ENCODE results near the gene ZC3H7B.
"Not testable (repeated sequence)": the region's sequence is repeated elsewhere in the genome, so short reads cannot be mapped to it uniquely, and the experiment has no call there.

ZC3H7B gene

DNA sequence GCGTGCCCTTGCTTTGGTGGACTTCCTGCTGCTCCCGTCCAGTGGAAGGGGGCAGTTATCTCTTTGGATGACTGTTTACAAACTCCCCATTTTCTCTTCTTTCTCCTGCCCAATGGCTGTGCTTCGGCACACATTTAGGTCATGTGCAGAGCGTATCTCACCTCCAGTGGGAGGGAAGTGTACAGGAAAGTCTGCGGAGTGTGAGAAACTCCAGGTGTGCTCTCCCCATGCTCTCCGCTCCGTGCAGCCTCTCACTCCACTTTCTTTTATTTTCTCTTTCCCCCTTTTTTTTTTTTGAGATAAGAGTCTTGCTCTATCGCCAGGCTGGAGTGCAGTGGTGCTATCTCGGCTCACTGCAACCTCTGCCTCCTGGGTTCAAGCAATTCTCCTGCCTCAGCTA is 68.5 kb downstream of the ZC3H7B start:
- no peak for DNase-seq (ENCODE audit: insufficient read length, low spot score)
- no peak for FAIRE-seq

DNA sequence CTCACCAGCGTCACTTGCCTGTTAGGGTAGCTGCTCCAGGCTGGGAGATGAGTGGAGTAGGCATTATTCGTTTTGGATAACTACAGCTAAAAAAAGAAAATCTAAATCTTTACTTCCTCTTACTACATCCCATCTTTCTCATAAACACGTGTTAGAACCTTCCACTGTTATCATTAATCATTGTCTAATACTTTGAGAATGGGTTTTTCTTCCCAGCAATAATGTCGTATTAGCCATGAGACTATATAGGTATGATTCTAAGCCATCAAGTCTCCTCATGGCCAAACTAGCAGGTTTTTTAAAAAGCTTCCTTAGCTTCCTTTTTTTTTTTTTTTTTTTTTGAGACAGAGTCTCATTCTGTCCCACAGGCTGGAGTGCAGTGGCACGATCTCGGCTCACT is 76.5 kb downstream of the ZC3H7B start:
- DNase-seq (ENCODE audit: insufficient read length, low spot score) = no peak
- no peak for FAIRE-seq

DNA sequence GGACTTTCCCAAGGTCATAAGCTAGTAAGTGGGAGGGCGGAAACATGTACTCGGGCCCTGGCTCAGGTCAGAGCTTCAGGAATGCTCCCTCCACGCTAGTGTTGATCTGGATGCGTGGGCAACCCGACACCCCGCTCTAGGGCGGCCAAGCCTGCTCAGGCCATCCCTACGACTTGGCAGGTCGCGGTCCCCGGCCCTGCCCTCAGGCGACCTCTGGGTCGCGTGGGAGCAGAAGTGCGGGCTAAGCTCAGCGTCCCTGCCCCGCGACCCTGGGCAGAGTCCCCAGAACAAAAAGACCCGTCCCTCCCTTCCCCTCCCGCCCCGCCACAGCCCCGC is 79.6 kb downstream of the ZC3H7B start:
- DNase-seq (ENCODE audit: insufficient read length, low spot score) (no peak), FAIRE-seq (peak; percentile 37)

DNA sequence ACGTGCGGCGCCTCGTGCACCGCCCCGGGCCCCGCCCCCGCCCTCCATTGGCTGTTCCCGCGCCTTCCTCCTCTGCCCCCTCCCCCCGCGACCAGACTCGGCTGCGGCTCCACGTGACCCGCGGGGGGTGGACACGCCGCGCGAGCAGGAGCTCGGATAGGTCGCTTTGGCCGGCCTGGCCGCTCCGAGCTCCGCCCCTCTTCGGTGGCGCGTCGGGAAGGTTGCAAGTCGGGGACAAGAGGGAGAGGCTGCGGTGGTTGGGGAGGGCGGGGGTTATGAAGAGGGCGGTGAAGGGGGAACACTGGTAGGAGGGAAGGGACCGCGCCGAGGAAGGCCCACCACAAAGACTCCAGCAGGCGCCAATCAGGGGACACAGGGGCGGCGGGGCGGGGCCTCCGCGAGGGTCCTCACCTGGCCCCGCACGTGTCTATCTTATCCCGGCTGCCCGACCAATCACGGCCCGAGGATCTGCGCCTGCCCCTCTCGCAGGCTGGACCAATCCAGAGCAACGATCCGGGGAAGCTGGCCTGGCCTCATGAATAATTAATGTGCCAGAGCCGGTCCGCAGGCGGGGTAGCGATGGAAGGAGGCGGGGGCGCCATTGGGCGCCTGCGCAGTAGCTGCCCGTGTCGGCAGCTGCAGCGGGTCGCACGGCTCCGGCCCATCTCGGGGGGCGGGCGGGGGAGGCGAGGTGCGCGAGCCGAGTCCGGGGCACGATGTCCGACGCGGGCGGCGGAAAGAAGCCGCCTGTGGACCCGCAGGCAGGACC is 80.2 kb downstream of the ZC3H7B start, which contains the start of gene TEF:
TEF (plus strand) TSS at position 614 of the 769 bp plus-strand sequence; CDS start at position 717, 103 bp downstream.
- DNase-seq (ENCODE audit: insufficient read length, low spot score) (peak; percentile 97), FAIRE-seq (peak; percentile 99)

DNA sequence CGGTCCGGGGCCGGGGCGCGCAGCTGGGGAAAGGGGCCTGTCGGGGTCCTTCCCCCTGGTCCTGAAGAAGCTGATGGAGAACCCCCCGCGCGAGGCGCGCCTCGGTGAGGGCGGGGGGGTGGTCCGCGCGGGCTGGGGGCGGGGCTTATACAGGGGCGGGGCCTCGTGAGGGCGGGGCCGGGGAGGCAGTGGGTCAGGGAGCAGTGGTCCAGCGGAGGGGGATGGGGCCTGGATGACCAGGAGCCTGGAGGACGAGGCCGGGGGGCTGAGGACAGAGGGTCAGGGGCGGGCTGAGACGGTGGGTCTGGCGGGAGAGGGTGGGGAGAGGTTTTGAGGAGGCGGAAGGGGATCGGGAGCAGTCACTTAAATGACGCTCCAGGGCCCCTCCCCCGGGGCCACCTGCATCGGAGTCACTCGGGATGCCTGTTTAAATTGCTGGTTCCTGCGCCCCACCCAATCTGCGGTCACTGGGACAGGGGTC is 80.8 kb downstream of the ZC3H7B start:
- DNase-seq (ENCODE audit: insufficient read length, low spot score) = peak; percentile 74
- FAIRE-seq = peak; percentile 56

DNA sequence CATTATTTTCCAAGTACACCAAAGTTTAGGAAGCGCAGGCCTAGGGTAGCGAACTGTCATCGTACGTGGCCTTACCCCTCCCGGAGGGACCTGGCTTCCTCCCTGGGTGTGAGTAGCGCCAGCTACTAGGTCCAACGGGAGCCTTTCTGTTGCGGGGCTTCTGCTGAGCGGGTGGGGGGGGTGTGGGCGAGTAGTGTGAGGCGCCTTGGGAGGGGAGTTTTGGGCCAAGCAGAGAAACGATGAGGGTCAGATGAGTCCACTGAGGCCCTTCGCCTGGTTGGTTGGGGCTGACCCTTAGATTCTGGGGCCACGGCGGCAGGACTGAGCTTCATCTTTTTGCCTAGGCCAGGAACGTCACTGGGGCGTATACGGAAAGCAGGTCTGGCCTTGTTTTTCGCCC is 81.3 kb downstream of the ZC3H7B start:
- DNase-seq (ENCODE audit: insufficient read length, low spot score) = no peak
- FAIRE-seq = no peak

DNA sequence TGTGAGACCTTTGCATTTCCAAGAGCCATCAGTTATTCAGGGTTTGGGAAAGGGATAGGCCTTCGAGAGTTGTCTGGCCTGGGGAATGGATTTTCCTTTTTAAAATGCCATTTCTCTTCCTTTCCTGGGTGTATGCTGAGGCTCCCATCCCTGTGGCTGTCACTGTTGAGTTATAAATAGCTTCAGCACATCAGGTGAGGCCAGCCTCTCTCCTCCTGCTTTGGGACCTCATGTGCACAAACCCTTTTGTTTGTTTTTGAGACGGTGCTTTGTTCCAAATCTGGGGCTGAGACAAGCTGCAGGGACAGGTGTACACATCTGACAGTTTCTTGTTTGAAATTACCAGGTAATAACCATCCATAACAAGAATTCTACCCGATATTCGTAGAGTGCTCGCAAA is 81.8 kb downstream of the ZC3H7B start:
- peak; percentile 48 for FAIRE-seq
- DNase-seq (ENCODE audit: insufficient read length, low spot score) = no peak

DNA sequence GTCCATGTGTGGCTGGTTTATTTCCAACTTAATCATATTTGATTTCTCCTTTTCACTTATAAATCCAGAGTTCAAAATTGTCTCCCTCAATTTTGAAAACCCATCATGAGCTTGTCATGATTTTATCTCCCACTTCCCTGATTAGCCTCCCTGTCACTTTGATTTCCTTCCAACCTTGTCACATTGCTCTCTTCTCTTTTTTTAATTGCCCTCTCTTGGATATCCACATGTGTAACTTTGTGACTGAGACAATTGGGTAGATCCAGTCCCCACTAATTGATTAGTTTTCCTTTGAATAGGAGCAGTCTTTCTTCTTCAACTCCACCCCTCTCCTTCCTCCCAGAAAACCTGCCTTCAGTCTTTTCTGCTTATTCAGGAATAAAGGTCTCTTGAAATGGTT is 82.8 kb downstream of the ZC3H7B start:
- no peak for DNase-seq (ENCODE audit: insufficient read length, low spot score)
- no peak for FAIRE-seq

DNA sequence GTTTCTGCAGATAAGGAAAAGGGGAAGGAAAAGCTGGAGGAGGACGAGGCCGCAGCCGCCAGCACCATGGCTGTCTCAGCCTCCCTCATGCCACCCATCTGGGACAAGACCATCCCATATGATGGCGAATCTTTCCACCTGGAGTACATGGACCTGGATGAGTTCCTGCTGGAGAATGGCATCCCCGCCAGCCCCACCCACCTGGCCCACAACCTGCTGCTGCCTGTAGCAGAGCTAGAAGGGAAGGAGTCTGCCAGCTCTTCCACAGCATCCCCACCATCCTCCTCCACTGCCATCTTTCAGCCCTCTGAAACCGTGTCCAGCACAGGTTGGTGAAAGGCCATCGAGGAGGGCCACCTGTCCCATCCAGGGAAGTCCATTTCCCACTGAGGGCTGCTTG is 86.0 kb downstream of the ZC3H7B start:
- FAIRE-seq = no peak
- DNase-seq (ENCODE audit: insufficient read length, low spot score) = no peak

DNA sequence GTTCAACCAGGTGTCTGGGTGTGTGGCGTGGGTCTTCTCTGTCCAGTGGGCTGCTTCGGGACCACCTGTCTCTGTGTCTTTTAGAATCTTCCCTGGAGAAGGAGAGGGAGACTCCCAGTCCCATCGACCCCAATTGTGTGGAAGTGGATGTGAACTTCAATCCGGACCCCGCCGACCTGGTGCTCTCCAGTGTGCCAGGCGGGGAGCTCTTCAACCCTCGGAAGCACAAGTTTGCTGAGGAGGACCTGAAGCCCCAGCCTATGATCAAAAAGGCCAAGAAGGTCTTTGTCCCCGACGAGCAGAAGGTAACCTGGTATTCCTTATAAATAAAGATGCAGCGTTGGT is 92.7 kb downstream of the ZC3H7B start:
- DNase-seq (ENCODE audit: insufficient read length, low spot score) (no peak), FAIRE-seq (no peak)

DNA sequence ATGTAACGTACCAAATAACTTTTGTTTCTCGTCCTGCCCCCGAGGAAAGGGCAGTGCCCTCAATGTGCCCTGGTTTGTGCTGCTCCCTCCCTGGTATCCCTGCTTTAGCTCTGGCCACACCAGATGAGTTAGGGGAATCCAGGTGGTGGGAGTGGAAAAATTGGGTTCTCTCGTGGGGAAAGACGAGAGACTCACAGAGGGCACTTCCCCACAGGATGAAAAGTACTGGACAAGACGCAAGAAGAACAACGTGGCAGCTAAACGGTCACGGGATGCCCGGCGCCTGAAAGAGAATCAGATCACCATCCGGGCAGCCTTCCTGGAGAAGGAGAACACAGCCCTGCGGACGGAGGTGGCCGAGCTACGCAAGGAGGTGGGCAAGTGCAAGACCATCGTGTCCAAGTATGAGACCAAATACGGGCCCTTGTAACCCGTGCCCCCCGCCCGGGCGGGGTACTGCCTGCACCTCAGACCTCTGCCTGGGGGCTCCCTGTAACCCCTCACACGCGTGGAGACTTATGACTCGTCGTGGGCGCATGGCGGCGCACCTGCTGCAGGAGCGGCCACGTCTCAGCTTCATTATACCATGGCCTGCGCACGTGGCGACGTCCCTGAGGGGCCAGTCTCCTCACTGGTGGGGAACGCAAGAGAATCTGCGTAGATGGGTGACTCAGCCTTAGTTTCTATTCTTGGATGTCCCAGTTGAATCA is 94.4 kb downstream of the ZC3H7B start:
- FAIRE-seq (no peak), DNase-seq (ENCODE audit: insufficient read length, low spot score) (no peak)

DNA sequence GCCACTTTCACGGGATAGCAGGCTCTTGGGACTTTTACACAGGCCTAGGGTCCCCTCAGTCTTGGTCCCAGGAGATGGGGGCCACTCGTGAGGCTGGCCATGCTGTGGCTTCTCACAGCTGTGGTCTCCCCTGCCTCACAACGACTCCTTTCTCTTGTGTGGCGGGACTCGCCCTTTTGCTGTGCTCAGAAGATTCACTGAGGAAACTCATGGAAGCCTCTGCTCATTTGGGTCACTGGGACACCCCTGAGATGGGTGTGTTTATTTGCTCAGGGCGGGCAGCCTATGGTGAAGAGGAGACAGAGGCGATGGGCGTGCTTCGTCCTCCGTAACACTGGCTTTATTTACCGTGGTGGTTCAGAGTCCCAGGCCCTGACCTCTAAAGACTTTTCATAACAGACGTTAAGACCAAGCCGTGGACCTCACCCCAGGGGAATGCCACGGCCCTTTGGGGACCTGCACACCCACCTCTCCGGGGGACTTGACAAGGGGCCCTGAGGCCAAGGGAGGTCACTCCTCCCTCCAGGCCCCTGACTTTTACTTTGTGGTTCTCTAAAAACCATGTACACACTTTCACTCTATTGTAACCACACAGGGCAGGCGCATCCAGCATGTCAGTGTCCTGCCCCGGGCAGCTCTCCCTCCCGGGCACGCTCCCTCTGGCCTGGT is 96.0 kb downstream of the ZC3H7B start:
- DNase-seq (ENCODE audit: insufficient read length, low spot score) (no peak), FAIRE-seq (no peak)

DNA sequence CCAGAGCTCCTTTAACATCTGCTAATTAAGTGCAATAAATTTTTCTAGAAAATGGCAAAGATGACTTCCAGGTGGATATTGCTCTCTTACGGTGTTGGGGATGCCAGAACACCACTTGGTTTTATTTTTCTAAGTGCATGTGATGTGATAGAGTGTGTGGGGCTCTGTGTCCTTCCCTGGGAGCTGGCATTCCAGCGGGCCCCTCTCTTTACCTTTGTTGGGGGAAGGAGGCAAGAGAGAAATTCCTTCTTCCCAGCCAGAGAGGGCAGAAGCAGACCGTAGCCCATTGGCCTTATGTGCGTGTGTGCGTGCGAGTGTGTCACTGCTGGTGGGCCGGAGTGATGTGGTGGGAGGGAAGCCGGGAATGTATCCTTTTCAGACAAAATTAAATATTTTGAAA is 97.6 kb downstream of the ZC3H7B start:
- DNase-seq (ENCODE audit: insufficient read length, low spot score) = no peak

DNA sequence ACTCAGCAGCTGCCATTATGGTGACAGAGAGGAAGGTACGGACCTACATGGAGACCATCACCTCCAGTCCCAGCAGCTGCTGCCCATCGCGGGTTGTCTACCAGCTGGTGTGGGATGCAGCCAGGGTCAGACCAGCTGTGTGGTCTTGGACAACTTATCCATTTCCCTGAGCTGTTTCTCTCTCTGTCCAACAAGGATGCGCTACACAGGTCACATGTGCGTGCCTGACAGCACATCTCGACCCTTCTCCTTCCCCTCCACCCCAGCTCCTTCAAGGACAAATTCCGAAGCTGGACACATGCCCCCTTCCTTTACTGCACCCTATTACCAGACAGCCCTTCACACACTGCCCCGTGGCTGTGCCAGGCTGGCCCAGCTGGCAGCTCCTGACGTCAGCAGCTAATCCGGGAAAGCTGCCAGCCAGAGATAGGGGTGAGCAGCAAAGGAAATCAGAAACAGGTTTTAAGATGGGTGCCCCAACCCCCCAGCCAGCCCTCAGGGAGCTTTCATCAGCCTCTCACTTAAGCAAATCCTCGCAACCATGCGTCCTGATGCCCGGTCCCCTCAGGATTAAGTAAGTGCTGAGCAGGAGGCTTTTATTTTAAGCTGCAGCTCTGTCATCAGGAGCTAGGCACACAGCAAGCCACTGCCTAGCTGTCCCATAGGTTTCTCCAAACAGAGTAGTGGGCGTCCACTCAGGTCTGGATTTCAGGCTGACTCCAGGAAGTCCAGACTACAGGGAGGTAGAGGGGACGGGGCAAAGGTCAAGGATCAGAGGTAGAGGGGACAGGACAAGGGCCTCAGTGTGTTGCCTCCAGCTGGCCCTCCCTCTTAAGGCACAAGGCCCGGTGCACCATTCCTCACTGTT is 100.7 kb downstream of the ZC3H7B start:
- FAIRE-seq = no peak
- no peak for DNase-seq (ENCODE audit: insufficient read length, low spot score)

More for the DNA sequence above, 97.6 kb downstream of the ZC3H7B start:
- no peak for FAIRE-seq

DNA sequence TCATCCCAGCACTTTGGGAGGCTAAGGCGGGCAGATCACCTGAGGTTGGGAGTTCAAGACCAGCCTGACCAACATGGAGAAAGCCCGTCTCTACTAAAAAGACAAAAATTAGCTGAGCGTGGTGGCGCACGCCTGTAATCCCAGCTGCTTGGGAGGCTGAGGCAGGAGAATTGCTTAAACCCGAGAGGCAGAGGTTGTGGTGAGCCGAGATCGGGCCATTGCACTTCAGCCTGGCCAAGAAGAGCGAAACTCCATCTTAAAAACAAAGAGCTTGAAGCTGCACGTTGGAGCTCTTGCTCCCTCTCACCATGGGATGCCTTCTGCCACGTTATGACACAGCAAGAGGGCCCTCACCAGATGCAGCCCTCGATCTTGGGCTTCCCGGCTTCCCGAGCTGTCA is 101.5 kb downstream of the ZC3H7B start:
- not testable (repeated sequence) for FAIRE-seq; DNase-seq (ENCODE audit: insufficient read length, low spot score)

DNA sequence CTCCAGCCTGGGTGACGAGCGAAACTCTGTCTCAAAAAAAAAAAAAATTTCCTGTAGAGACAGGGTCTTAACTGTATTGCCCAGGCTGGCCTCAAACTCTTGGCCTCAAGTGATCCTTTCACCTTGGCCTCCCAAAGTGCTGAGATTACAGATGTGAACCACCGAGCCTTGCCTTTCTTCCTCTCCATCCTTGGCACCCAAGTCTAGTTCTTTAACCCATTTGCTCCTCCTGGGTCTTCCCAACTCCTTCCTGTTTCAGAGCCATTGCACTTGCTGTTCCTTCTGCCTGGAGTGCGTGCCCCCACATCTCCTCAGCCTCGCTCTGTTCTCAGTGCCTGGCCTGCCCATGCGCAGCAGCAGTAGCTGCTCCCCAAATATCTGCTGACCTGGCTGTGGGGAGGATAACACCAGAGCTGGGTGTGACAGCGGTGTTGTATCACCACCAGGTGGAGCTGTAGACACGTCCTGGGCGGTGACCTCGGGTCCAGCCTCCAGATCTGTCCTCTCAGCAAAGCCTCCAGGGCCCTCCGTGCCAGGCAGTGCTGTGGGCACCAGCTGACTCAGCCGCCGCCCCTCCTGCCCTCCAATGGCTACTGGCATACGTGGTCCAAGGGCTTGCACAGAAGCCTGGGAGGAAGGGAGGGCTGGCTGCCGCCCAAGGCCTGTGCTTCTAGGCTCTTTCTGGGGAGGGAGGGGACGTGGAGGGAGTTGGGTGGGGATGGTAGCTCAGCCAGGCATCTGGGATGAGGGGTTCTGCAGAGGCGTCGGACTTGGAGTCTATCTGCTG is 102.4 kb downstream of the ZC3H7B start:
- FAIRE-seq = peak; percentile 98
- DNase-seq (ENCODE audit: insufficient read length, low spot score) = peak; percentile 97

DNA sequence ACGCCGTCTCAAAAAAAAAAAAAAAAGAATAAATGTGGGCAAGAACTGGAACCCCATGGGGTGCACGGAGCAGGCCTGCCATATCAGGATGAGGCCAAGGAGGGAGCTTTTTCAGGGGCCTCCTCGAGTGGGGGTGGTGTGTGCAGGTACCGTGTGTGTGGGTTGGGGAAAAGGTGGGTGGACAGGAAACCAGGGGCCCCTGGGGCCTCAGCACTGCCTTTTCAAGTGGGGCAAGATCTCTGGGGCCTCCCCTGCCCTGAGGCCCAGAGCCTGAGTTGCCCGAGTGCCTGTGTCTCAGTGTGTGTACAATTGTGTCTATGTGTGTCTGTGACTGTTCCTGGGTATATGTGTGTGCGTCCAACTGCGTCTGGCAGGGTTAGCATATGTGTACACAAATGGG is 104.3 kb downstream of the ZC3H7B start:
- FAIRE-seq = peak; percentile 11
- no peak for DNase-seq (ENCODE audit: insufficient read length, low spot score)

DNA sequence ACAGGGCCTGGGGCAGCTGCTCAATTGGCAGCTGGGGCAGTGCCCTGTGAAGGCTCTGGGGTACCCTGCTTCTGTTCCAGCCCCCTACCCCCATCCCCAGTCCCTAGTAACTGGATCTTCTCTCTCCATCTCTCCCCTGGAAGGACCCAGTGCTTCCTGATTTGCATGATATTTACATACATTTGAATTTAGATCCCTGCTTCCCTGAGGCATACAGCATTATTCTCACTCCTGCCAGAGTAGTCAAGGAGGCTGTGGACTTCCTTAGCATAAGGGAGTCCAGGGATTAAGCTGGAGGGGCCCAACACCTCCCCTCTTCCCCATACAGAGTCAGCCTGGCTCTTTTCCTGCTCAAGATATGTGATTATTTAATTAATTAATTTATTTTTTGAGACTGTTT is 105.1 kb downstream of the ZC3H7B start:
- DNase-seq (ENCODE audit: insufficient read length, low spot score) = no peak
- FAIRE-seq = no peak

DNA sequence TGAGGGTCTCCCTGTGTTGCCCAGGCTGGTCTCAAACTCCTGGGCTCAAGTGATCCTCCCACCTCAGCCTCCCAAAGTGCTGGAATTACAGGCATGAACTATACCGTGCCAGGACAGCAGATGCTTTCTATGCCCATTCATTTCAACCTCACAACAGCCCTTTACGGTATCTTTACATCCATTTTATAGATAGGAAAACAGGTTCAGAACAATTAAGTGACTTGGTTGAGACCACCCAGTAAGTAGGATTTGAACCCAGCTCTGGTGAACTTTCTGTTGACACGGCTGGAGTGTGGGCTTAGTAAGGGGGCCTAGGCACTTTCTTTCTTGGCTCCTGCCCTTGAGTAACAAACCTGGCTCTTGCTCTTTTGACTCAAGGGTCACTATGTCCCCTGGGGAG is 106.1 kb downstream of the ZC3H7B start:
- DNase-seq (ENCODE audit: insufficient read length, low spot score) (no peak), FAIRE-seq (no peak)

DNA sequence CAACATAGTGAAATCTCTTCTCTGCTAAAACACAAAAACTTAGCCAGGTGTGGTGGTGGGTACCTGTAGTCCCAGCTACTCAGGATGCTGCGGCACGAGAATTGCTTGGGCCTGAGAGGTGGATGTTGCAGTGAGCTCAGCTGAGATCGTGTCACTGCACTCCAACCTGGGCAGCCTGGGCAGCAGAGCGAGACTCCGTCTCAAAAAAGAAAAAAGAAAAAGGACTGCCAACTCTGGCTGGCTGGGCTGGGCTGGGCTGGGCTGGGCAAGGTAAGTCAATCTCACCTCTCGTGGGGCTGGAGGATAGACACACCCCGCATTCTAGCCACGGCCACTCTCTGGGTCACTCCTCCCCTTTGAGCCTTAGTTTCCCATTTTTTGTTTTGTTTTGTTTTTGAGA is 107.3 kb downstream of the ZC3H7B start:
- DNase-seq (ENCODE audit: insufficient read length, low spot score) (no peak), FAIRE-seq (no peak)
